Activated CD4-positive, alpha-beta T cell treated with anti-CD3 and anti-CD28 coated beads, Interleukin-10, Interleukin-2, amounts not matched to agents 100 ng/mL and 50 ng/mL, durations not matched to agents 16 hours and 8 hours (primary cell): ENCODE data around the gene ZNF423.

Source experiments
- DNase-seq: peaks from one replicate; pipeline ENCODE4 v3.0.0-alpha.2; 2020

The ZNF423 gene

GRCh38 chr16:49846800-49847199 is 9.1 kb downstream of the ZNF423 start:
- no peak for DNase-seq

- DNase-seq = no peak
Measured at GRCh38 chr16:49844359-49844758, 11.6 kb downstream of the ZNF423 start.

- DNase-seq = no peak
Measured at GRCh38 chr16:49843758-49844157, 12.2 kb downstream of the ZNF423 start.

- DNase-seq = no peak
Measured at GRCh38 chr16:49842972-49843371, 12.9 kb downstream of the ZNF423 start.

- DNase-seq = no peak
Measured at GRCh38 chr16:49839017-49839825, 16.7 kb downstream of the ZNF423 start.

- DNase-seq = no peak
Measured at GRCh38 chr16:49838441-49839016, 17.4 kb downstream of the ZNF423 start.

GRCh38 chr16:49837688-49838410 is 18.1 kb downstream of the ZNF423 start:
- no peak for DNase-seq

- DNase-seq = no peak
Measured at GRCh38 chr16:49836668-49837067, 19.2 kb downstream of the ZNF423 start.

- DNase-seq = no peak
Measured at GRCh38 chr16:49836218-49836617, 19.7 kb downstream of the ZNF423 start.

GRCh38 chr16:49835161-49835777 is 20.6 kb downstream of the ZNF423 start:
- DNase-seq = no peak

GRCh38 chr16:49834531-49835151 is 21.3 kb downstream of the ZNF423 start:
- no peak for DNase-seq

GRCh38 chr16:49833796-49834530 is 21.9 kb downstream of the ZNF423 start:
- DNase-seq = no peak

GRCh38 chr16:49833085-49833484 is 22.8 kb downstream of the ZNF423 start:
- no peak for DNase-seq

- no peak for DNase-seq
Measured at GRCh38 chr16:49832177-49832576, 23.7 kb downstream of the ZNF423 start.

- no peak for DNase-seq
Measured at GRCh38 chr16:49830873-49831272, 25.0 kb downstream of the ZNF423 start.

GRCh38 chr16:49828533-49829267 is 27.2 kb downstream of the ZNF423 start:
- DNase-seq = no peak

GRCh38 chr16:49827805-49828438 is 28.0 kb downstream of the ZNF423 start:
- DNase-seq = no peak

GRCh38 chr16:49826515-49826914 is 29.4 kb downstream of the ZNF423 start:
- no peak for DNase-seq

GRCh38 chr16:49825041-49825440 is 30.9 kb downstream of the ZNF423 start:
- no peak for DNase-seq

GRCh38 chr16:49824593-49824992 is 31.3 kb downstream of the ZNF423 start:
- no peak for DNase-seq
